Activated CD4-positive, alpha-beta T cell treated with anti-CD3 and anti-CD28 coated beads, Interleukin-2, amount 50 U/mL, for 24 hours (primary cell): ENCODE measurements around the gene TNKS1BP1.

Source experiments
- DNase-seq, 2 donors: peaks; one replicate each; pipeline ENCODE4 v3.0.0-alpha.2; 2020; ENCODE audit warnings: low read depth in 1 of 2, low spot score in 1 of 2

TNKS1BP1 gene

GRCh38 chr11:57331720-57332119, 7.0 kb upstream of the TNKS1BP1 start:
- no peak for DNase-seq

DNA sequence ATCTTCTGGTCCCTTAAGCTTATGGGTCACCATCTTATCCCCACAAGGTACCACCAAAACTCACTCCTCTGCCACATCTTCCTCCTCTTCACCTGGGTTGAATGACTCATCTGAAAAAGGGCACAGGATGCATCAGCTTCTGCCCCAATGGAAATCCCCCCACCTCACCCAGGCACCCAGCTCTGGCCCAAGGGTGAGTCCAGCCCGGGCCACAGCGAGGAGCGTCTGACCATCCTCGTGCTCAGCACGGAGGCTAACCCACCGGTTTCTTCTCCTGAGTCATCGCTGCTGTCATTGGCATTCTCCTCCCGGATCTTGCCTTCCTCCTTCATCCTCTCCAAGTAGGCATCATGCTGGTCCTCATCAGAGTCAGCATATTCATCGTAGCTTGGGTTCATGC, 5.3 kb upstream of the TNKS1BP1 start:
- no peak for DNase-seq

- DNase-seq = no peak
Observed at GRCh38 chr11:57327721-57328120, 3.0 kb upstream of the TNKS1BP1 start.

DNA sequence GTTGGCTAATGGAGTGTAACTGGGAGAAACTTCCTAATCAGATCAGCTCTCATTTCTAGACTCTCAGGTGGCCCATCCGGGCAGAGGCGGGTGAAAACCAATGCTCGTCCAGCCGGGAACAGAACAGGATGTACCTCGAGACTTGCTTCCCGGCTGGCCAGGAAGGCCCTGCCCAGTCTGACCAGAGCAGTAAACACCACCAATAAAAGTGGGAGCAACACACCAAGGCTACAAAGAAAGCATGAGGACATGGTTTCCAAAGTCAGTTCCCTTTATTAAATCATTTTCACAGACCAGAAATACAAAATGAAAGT, 940 bp upstream of the TNKS1BP1 start:
- DNase-seq = no peak

- no peak for DNase-seq
Observed at GRCh38 chr11:57324154-57324885, 432 bp downstream of the TNKS1BP1 start.

DNA sequence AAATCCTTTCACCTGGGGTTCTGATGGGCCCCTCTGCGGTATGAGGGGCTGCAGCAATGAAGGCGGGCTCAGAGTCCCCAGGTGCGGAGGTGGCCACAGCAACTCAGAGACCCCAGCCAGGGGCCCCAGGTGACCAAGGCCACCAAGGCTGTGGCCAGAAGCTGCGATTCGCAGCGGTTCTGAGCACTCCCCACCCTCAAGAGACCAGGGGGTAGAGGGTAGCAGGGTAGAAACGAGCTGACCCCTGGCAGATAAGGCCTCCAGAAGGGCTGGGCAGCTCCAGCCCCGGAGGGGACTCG, 948 bp downstream of the TNKS1BP1 start:
- no peak for DNase-seq

- no peak for DNase-seq
Observed at GRCh38 chr11:57323167-57323854, 1.4 kb downstream of the TNKS1BP1 start.

GRCh38 chr11:57322256-57323166, 2.2 kb downstream of the TNKS1BP1 start:
- DNase-seq = no peak

- DNase-seq = no peak
Observed at GRCh38 chr11:57321388-57322255, 3.1 kb downstream of the TNKS1BP1 start.

GRCh38 chr11:57320719-57321387, 3.9 kb downstream of the TNKS1BP1 start:
- no peak for DNase-seq

GRCh38 chr11:57320067-57320718, 4.6 kb downstream of the TNKS1BP1 start:
- no peak for DNase-seq

DNA sequence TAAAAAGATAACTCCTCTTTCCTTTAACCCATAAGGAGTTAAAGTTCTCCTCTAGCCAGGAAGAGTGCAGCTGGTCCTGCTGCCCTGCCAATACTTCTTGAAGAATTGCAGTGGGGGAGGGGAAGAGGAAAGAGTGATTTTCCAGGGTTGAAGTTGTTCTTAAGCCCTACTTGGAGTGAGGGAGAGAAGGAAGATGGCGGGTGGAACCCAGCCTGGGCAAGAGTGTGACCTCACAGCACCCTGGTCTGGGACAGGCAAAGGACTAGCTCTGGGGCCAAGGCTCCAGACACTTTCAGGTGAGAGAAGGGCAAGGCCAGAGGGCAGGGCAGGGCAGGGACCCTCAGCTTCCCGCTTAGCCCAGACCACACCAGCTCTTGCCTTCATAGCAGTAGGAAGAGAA, 6.6 kb downstream of the TNKS1BP1 start:
- DNase-seq = no peak

GRCh38 chr11:57316017-57316416, 8.7 kb downstream of the TNKS1BP1 start:
- no peak for DNase-seq

- DNase-seq = no peak
Observed at GRCh38 chr11:57315491-57315890, 9.3 kb downstream of the TNKS1BP1 start.

GRCh38 chr11:57314221-57314973, 10.4 kb downstream of the TNKS1BP1 start:
- DNase-seq = no peak

- DNase-seq = no peak
Observed at GRCh38 chr11:57313788-57314135, 11.0 kb downstream of the TNKS1BP1 start.

DNA sequence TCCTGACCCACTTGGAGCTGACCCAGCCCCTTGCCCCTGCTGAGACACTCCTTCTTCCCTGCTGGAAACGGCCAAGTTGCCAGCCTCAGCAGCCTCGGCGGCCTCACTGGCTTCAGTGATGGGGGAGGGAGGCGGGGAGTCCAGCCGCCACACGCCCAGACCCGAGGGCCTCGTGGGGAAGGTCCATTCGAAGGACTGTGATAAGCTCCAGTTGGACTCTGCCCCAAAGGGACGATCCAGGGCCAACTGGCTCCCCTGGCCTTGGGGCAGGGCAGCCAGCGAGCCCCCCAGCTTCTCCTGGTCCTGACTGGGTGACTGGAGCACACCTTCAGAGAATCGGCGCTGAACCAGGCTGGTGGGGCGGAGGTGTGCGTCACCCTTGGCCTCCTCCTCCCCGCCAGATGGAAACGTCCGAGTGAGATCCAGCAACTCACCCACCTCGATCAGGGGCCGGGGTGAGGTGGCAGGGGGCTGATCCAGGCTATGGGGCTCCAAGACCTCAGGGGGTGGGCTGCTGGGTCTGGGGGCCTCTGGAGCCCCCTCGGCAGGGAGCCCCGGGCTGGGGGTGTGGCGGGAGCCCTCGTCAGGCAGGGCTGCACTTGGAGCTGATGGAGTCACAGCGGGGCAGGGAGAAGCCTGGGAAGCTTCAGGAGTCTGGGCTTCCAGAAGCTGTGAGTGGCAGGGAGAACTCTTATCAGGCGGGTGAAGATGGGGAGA, 11.5 kb downstream of the TNKS1BP1 start:
- no peak for DNase-seq

GRCh38 chr11:57312511-57313021, 12.2 kb downstream of the TNKS1BP1 start:
- DNase-seq = no peak
